H54 (cell line): ENCODE results near the gene POLA2.
"Not testable (repeated sequence)": the region's sequence is repeated elsewhere in the genome, so short reads cannot be mapped to it uniquely, and the experiment has no call there.

ENCODE experiments used
- DNase-seq: peaks from one replicate; pipeline ENCODE4 v3.0.0; 2011; ENCODE audit warnings: low spot score, mixed read lengths; ENCODE audit not compliant: insufficient read length
- FAIRE-seq: peaks from 3 replicates; lab custom pipeline; 2011; peaks lifted over from hg19 to GRCh38; lab: Jason Lieb, UNC
- POLR2A ChIP-seq: IDR thresholded peaks from 2 replicates; pipeline ENCODE4 v1.6.1; 2011; ENCODE audit warnings: low read depth, mild to moderate bottlenecking, low read length

POLA2 gene

DNA sequence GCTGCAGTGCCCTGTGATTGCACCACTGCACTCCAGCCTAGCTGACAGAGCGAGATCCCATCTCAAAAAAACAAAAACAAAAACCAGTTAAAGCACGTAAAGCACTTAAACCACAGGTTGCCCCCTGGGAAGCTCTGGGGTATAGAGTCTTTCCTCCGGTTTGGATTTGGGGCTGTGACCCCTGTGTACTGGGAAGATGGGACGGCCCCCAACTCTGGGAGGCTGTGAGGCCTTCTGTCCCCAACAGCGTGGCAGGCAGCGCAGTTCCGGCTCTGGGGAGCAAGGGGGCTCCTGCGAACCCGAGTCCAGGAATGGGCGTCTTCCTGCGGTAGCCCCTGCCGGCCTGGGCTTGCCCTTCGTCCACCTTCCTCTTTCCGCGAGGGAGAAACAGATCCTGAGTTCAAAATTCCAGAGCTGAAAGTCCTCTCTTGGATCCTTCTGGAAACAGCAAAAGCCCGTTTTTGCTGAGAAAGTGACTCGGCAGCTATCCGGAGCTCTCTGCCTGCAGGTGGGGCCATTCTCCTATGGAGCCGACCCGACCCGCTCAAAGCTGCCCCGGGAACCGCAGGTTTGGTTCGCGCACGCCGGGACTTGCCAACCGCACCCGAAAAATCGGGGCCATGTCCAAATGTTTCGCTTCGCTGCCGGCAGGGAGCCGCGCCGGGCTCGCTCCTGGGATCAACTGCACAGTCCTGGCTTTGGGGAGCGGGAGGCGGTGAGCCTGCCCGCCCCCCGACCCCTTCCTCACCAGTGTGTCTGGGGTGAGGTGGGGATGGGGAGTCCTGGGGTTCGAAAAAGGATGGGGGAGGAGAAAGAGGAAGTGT lies 36.3 kb upstream of the POLA2 start:
- DNase-seq (no peak), FAIRE-seq (no peak)
- no peak for TF ChIP-seq POLR2A

DNA sequence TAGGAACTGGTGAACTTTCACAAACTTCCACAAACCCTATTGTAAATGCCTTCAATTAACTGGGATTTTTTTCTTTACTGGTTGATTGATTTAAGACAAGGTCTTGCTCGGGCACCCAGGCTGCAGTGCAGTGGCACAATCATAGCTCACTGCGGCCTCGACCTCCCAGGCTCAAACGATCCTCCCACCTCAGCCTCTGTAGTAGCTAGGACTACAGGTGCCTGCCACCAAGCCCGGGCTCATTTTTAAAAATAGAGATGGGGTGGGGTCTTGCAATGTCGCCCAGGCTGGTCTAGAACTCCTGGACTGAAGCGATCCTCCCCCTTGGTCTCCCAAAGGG lies 35.7 kb upstream of the POLA2 start:
- no peak for FAIRE-seq
- no peak for TF ChIP-seq POLR2A
- no peak for DNase-seq

DNA sequence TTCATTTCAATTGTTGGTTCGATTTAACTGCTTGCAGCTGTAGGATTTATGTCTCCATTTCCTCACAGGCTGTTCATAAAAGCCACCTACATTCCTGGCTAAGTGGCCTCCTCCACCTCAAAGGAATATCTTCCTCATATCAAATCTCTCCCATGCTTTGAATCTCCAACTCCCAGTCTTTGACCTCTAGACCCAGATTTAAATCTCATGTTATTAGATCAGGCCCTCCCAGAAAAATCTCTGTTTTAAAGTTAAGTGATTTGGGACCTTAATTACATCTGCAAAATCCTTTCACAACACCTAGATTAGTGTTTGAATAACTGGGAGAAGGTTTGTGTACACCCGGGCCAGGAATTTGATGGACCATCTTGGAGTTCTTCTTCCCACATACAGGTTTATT lies 33.9 kb upstream of the POLA2 start:
- no peak for DNase-seq
- no peak for TF ChIP-seq POLR2A
- no peak for FAIRE-seq

DNA sequence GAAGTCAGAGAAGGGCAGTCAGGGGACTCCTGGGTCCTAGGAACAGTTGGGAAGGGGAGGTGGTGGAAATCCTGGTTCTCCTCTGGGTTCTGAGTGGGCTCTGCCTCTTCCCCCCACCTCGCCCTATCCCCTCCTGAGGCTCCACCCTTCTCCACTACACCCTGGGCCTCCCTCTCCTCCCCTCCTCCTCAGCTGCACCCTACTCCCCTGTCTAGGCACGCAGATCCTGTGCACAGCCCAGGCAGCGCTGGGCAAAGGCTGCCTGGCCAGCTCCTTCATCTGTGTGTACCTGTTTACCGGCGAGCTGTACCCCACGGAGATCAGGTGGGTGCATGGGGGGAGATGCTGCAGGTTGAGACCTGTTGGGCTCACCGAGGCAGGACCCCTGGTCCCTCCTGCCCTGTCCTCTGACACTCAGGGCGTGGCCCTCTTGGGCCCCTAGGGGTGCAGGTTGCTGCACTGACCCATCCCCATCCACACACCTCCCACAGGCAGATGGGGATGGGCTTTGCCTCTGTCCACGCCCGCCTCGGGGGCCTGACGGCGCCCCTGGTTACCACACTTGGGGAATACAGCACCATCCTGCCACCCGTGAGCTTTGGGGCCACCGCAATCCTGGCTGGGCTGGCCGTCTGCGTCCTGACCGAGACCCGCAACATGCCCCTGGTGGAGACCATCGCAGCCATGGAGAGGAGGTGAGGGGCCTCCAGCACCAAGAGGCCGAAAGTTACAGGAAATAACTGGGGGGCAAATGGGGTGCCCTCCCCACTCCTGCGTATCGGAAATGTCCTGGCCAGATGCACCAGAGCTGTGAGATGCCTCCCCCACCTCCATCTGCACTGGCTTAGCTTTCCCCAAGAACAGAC lies 25.3 kb upstream of the POLA2 start:
- DNase-seq (no peak), FAIRE-seq (no peak)
- no peak for TF ChIP-seq POLR2A

DNA sequence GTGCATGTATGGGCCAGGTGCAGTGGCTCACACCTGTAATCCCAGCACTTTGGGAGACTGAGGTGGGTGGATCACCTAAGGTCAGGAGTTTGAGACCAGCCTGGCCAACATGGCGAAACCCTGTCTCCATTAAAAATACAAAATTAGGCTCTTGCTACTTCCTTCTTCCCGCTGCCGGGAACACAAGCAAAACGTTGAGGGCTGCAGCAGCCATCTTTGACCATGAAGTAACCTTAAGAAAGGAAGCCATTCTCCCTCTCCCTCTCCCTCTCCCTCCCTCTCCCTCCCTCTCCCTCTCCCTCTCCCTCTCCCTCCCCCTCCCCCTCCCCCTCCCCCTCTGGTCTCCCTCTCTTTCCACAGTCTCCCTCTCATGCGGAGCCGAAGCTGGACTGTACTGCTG lies 23.5 kb upstream of the POLA2 start:
- not testable (repeated sequence) for FAIRE-seq, DNase-seq

DNA sequence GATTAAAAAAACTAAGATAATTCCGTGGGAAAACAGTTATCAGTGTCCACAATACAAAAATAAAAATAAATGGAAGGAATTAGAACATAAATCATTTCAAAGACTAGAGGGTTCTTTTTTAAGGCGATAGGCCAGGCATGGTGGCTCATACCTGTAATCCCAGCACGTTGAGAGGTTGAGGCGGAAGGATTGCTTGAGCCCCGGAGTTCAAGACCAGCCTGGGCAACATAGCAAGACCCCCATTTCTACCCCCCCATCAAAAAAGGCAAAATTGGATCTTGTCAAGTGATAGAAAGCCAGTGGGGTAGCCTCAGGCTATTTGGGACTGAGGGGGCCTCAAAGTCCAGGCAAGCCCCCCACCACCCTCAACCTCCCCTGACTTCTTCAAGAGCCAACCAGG lies 20.6 kb upstream of the POLA2 start:
- TF ChIP-seq POLR2A: no peak
- no peak for DNase-seq
- no peak for FAIRE-seq

DNA sequence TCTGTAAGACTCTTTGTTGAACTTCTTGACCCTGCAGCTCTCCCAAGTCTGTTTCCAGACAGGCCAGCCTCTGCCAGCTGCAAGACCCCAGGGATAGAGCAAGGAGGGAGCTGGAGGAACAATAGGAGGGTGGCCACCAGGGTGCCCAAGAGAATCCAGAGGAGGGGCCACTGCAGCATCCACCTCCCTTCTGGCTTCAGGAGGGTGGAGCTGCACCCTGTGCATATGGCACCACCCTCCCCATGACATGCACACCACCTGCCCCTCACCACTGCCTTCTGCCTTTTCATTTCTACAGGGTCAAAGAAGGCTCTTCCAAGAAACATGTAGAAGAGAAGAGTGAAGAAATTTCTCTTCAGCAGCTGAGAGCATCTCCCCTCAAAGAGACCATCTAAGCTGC lies 20.1 kb upstream of the POLA2 start:
- DNase-seq: no peak
- FAIRE-seq: no peak
- no peak for TF ChIP-seq POLR2A

DNA sequence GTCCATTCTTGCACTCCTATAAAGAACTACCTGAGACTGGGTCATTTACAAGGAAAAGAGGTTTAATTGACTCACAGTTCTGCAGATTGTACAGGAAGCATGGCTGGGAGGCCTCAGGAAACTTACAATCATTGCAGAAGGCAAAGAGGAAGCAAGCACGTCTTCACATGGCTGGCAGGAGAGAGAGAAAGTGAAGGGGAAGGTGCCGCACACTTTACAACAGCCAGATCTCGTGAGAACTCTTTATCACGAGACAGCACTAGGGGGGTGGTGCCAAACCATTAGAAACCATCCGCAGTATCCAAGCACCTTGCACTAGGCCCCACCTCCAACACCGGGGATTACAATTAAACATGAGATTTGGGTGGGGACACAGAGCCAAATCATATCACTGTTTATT lies 19.4 kb upstream of the POLA2 start:
- FAIRE-seq (no peak), DNase-seq (no peak)
- no peak for TF ChIP-seq POLR2A

DNA sequence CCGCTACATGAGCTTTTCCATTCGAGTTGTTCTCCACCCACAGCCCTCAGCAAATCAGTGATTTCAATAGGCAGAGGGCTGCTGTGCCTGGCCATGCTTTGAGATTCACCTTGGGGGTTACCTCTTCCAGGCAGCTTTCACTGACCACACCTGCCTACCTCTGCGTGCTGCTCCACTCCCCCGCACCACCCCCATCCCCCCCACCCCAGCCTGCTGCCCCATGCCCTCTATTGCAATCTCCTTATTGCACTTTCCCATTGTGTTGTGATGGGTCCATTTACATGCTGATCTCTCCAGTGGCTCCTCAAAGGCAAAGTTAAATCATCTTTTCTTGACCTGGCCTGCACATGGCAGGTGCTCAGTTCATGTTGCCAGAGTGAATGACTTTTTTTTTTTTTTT lies 18.0 kb upstream of the POLA2 start:
- DNase-seq (no peak), FAIRE-seq (no peak)
- TF ChIP-seq POLR2A: no peak

DNA sequence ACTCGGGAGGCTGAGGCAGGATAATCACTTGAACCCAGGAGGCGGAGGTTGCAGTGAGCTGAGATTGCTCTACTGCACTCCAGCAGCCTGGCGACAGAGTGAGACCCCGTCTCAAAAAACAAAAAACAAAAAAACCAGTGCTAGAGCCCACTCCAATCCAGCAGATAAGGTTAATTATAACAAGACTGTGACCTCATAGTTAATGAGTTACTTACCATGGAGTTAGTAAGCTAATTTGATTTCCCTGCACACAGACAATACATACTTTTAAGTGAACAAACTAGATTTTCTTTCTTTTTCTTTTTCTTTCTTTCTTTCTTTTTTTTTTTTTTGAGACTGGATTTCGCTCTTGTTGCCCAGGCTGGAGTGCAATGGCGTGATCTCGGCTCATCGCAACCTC lies 16.7 kb upstream of the POLA2 start:
- not testable (repeated sequence) for FAIRE-seq, DNase-seq

DNA sequence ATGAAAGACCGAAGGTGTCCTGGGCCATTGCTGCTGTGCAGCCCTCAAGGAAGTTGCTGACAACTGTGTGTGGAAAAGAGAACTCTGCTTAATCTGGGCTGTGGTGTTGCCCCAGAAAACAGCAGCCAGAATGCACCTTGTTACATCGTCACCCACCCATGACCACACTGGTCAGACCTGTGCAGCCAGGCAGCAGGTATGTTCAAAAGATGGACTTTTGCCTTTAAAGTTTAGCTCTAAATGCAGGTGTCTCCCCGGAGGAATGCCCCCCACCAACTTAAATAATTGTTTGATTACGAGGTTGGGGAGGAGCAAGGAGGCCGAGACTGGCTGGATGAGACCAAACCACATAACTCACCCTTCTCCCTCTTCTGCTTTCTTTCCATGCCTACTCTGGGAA lies 15.3 kb upstream of the POLA2 start:
- DNase-seq: no peak
- FAIRE-seq: no peak
- no peak for TF ChIP-seq POLR2A

DNA sequence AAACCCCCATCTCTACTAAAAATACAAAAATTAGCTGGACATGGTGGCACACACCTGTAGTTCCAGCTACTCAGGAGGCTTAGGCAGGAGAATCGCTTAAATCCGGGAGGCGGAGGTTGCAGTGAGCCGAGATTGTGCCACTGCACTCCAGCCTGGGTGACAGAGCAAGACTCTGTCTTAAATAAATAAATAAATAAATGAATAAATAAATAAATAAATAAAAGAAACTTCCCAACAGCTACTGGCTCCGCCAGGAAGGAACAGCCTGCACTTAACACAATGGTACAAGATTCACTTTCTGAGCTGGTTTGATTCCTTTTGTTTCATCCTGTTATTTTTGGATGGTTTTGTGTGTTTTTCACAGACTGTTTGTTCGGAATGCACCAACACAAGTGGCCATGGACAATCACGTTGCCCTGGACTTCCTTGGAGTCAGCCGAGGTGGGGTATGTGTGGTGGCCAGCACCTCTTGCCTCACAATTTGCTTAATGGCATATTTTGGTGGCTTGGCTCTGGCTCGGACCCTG lies 13.5 kb upstream of the POLA2 start:
- FAIRE-seq: not testable (repeated sequence)

DNA sequence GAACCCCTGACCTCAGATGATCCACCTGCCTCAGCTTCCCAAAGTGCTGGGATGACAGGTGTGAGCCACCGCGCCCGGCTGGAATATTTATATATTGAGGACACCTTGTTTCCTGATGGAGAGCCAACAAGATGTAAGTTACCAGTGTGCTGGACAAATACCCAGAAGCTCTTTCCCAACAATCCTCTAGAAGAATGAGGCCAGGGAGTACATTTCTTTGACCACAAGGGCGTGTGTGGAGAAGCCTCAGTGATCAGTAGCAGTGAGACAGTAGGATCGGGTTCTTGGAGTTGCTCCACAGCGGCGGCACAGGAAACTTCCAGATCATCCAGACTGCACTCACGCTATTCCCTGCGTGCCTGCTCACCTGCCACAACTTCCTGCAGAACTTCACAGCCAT lies 10.3 kb upstream of the POLA2 start:
- DNase-seq (no peak), FAIRE-seq (no peak)
- no peak for TF ChIP-seq POLR2A

More for the DNA sequence above, 13.5 kb upstream of the POLA2 start:
- DNase-seq: not testable (repeated sequence)

DNA sequence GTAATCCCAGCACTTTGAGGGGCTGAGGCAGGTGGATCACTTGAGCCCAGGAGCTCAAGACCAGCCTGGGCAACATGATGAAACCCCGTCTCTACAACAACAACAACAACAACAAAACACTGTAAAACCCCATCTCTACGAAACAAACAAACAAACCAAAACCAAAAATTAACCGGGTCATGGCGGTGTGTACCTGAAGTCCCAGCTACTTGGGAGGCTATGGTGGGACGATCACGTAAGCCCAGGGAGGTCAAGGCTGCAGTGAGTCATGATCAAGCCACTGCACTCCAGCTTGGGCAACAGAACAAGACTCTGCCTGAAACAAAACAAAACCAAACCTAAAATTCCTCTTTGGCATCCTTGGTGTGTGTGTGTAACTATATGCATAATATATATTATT lies 7.0 kb upstream of the POLA2 start:
- FAIRE-seq: no peak
- no peak for TF ChIP-seq POLR2A
- DNase-seq: no peak
